Esophagus squamous epithelium (tissue), 5 donors: ENCODE measurements around the gene NRXN3. TPM values are rescaled to one million over a fixed set of nuclear protein-coding genes. Genes with fewer than 3 reads are reported as not detected.

ENCODE experiments used
- DNase-seq: peaks from one replicate; lab custom pipeline; 2025; lab: John Stamatoyannopoulos, UW
- H3K27ac ChIP-seq, 4 donors: fragments of 200-600 bp; sonication (generic); one replicate each; pipeline ENCODE4 v1.5.1; 2016 to 2019; ENCODE audit warnings: mild to moderate bottlenecking in 1 of 4
- H3K27me3 ChIP-seq, 4 donors: fragments of 200-600 bp; sonication (generic); 1 replicate in 3 of 4; 2 replicates in 1 of 4; pipeline versions ENCODE4 v1.5.1 to v1.6.0; 2017 to 2021; ENCODE audit warnings: antibody characterized with exemption in 1 of 4
- H3K36me3 ChIP-seq, 3 donors: fragments of 200-600 bp; sonication (generic); one replicate each; pipeline ENCODE4 v1.5.1; 2016 to 2019
- H3K4me1 ChIP-seq, 3 donors: fragments of 200-600 bp; sonication (generic); one replicate each; pipeline ENCODE4 v1.5.1; 2017 to 2019
- H3K4me3 ChIP-seq, 4 donors: fragments of 200-600 bp; sonication (generic); 1 replicate in 3 of 4; 2 replicates in 1 of 4; pipeline ENCODE4 v1.5.1; 2016 to 2019; ENCODE audit warnings: mild to moderate bottlenecking in 2 of 4, moderate library complexity in 1 of 4
- H3K9me3 ChIP-seq, 3 donors: fragments of 200-600 bp; sonication (generic); one replicate each; pipeline ENCODE4 v1.5.1; 2016 to 2019
- POLR2A ChIP-seq, 4 donors: fragments of 450-650 bp; IDR thresholded peaks; one replicate each; pipeline ENCODE4 v1.6.1; 2017; ENCODE audit warnings: antibody characterized with exemption in 4 of 4, mild to moderate bottlenecking in 4 of 4, moderate library complexity in 3 of 4
- WGBS, 2 donors: methylation state at CpG; one replicate each; pipeline ENCODE4 v1.1.5; 2018; 5-methylcytosine and 5-hydroxymethylcytosine counted together
- intact Hi-C: fragments of 100-400 bp; cut with DNase I; formaldehyde crosslinking; loops from one replicate; pipeline ENCODE4 v1.15.0; 2022
- total RNA-seq, 4 donors: library from RNA; depleted of rRNA; stranded (reverse); fragments of >200 nt; gene quantifications; one replicate each; pipeline ENCODE4 v1.1.0, GENCODE V29; 2016
- TF ChIP-seq, protein P1 (sequence below), 6 experiments: fragments of 450-650 bp in 4 of 6; fragments of 200-600 bp in 2 of 6; sonication (generic) in 2 of 6; IDR thresholded peaks; one replicate each; pipeline ENCODE4 v1.5.1; 2016 to 2019; ENCODE audit warnings: antibody characterized with exemption in 6 of 6, mild to moderate bottlenecking in 4 of 6, moderate library complexity in 4 of 6
- donor health status: DM: yes; HTN: yes; CAD: no.

Gene NRXN3
- total RNA-seq, 4 donors from 2014 or later: 0.30 to 15.8 (median 1.5) TPM

DNA sequence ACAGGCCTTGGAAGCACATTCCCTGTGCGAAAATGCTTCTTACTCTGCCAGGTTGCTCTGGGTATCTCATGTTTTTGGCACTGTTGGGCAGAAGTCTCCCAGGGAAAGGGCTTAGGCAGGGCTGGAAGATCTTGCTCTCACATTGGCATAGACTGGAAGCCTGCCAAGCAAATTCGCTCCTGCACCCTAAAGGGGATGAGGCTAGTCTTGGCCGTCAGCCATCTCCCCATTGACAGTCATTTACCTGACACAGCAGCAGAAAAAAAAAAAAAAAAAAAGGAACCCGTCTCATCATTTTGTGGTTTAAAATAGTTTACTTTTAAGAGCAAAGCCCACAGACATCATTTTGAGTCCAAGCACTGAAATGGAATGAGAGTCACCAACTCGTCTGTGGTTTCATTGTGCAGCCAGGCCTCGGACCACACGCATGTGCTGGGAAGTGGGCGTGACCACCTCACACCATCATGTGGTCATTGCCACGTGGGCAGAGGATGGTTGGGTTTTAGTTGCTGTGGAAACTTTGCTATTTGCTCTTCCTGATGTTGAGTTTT, 84.8 kb downstream of the NRXN3 start:
- DNase-seq: no peak
- no peaks in the 10 kb centered on the region for H3K4me1 ChIP-seq
- no peaks in the 10 kb centered on the region for H3K9me3 ChIP-seq
- no peak for TF ChIP-seq POLR2A (IDR thresholded peaks at IDR 0.05)
- TF ChIP-seq, protein P1, sequence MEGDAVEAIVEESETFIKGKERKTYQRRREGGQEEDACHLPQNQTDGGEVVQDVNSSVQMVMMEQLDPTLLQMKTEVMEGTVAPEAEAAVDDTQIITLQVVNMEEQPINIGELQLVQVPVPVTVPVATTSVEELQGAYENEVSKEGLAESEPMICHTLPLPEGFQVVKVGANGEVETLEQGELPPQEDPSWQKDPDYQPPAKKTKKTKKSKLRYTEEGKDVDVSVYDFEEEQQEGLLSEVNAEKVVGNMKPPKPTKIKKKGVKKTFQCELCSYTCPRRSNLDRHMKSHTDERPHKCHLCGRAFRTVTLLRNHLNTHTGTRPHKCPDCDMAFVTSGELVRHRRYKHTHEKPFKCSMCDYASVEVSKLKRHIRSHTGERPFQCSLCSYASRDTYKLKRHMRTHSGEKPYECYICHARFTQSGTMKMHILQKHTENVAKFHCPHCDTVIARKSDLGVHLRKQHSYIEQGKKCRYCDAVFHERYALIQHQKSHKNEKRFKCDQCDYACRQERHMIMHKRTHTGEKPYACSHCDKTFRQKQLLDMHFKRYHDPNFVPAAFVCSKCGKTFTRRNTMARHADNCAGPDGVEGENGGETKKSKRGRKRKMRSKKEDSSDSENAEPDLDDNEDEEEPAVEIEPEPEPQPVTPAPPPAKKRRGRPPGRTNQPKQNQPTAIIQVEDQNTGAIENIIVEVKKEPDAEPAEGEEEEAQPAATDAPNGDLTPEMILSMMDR (IDR thresholded peaks at IDR 0.05): no peak
- H3K27me3 ChIP-seq: no peaks in the 10 kb centered on the region
- H3K36me3 ChIP-seq: no peaks in the 10 kb centered on the region
- WGBS, 2 donors: 34 to 40% methylated on average over 7 to 9 of the region's 9 CpGs
- H3K4me3 ChIP-seq: no peak overlapping the region
- H3K27ac ChIP-seq: no peak overlapping the region
- intact Hi-C loops: no loop called here

DNA sequence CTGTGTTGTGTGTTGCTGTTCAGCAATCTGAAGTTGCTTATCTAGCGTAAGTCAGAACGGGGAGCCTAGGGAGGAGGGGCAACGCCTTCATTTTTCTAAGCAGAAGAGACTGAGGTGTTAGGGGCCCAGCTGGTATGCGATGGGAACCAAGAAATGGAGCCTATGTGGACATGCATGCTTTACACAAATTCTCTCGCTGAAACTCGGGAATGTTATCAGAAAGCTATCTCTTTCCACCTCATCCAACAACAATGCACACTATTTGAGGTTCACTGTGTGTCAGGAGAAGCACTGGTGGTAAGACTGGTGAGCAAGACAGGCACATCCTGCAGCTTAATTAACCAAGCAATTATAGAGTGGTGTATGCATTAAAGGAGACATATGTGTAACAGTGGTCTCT, 89.7 kb downstream of the NRXN3 start:
- 47 to 52% methylated on average over 4 to 6 of the region's 6 CpGs for WGBS, 2 donors
- no peak for DNase-seq

DNA sequence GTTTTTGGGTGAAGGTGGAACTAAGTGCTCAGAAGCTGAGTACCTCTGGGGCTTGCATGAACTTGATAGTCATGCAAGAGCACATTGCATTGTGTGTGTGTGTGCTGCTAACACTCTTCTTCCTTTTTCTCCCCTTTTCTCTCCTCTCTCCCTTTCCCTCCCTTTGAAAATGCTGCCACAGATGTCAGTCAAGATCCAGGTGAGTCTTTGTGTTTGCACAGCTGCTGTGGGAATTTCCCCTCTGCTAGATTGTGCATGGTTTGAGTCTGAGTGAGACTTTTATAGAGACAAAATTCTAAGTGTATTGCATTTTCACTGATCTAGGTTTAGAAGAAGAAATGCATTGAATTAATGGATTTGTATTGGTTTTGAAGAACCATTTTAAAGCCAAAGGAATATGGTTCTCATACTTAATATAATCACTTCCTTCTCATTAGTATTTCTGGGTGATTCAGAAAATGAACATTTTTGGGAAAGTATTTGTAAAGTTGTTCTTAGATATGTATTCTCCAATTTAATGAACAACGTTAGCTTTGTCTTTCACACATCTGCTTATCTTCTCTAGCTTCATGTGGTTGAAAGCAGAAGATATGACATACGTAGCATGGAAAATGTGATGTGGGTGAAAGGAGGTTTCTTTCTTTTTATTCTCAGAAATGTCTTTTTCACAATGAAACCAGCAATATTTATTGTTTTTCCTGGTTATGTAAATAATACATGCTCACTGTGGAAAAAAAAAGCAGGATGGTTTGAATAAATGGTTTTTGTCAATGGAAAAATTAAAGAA, 108.5 kb downstream of the NRXN3 start:
- intact Hi-C loops: no loop called here
- H3K9me3 ChIP-seq: no peaks in the 10 kb centered on the region
- TF ChIP-seq, protein P1 (IDR thresholded peaks at IDR 0.05): no peak
- TF ChIP-seq POLR2A (IDR thresholded peaks at IDR 0.05): no peak
- H3K36me3 ChIP-seq: no peaks in the 10 kb centered on the region
- 66 to 67% methylated on average over 2 of the region's 2 CpGs for WGBS, 2 donors
- H3K4me1 ChIP-seq: no peaks in the 10 kb centered on the region
- H3K27me3 ChIP-seq: peaks cover 0 to 3% (median 0%) of the 10 kb centered on the region in 4 donors
- H3K27ac ChIP-seq: no peak overlapping the region
- H3K4me3 ChIP-seq: no peak overlapping the region
- DNase-seq: no peak

More for the DNA sequence above, 89.7 kb downstream of the NRXN3 start:
- TF ChIP-seq, protein P1 (IDR thresholded peaks at IDR 0.05): no peak
- TF ChIP-seq POLR2A (IDR thresholded peaks at IDR 0.05): no peak
- H3K4me3 ChIP-seq: no peak overlapping the region
- H3K27me3 ChIP-seq: no peaks in the 10 kb centered on the region
- intact Hi-C loops: no loop called here
- H3K36me3 ChIP-seq: no peaks in the 10 kb centered on the region
- H3K9me3 ChIP-seq: no peaks in the 10 kb centered on the region
- H3K27ac ChIP-seq: no peak overlapping the region
- no peaks in the 10 kb centered on the region for H3K4me1 ChIP-seq

DNA sequence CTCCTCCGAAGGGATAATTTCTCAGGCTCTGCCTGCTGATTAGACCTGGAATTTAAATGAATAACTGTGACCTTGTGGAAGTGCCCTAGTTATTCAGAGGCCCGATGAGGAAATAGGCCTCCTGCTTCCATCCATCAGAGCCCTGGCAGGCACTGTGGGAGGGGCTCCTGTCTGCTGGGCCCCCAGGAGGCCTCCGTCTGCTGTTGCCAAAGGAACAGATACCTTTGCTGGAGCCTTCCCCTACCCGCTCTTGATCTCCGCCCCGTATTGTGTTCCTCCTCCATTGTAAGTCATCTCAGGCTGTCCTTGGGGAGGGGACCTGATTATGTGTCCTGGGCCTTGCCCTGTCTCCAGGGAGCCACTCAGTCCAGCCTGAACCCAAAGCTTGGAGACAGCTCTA, 112.3 kb downstream of the NRXN3 start:
- Histone ChIP-seq H3K27ac (no peak overlapping the region), H3K27me3 (no peaks in the 10 kb centered on the region), H3K9me3 (no peaks in the 10 kb centered on the region), H3K4me3 (no peak overlapping the region), H3K36me3 (no peaks in the 10 kb centered on the region), H3K4me1 (no peaks in the 10 kb centered on the region)
- intact Hi-C loops: no loop called here
- TF ChIP-seq, protein P1 (IDR thresholded peaks at IDR 0.05): no peak
- no peak for TF ChIP-seq POLR2A (IDR thresholded peaks at IDR 0.05)
- WGBS, 2 donors: 45 to 63% methylated on average over 4 of the region's 6 CpGs
- no peak for DNase-seq

DNA sequence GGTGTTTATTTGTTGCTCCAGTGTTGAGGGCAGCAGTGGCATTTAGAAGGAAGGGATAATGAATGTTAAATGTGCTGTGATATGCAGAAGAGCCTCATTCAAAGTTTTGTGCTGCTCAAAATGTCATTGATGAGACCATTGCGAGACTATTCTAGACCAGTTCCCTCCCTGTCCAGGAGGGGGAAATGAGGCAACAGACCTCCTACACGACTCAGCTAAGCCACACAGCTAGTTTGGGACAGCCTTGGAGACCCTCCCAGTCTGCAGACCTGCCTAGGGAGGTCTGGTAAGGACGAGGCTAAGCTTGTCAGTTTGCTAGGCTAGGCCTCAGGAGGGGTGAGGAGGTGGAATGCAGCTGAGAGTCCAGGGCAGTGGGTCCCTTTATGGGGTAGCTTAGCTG, 116.0 kb downstream of the NRXN3 start:
- H3K4me3 ChIP-seq: no peak overlapping the region
- 40 to 80% methylated on average over 1 to 2 of the region's 3 CpGs for WGBS, 2 donors
- no peaks in the 10 kb centered on the region for H3K4me1 ChIP-seq
- H3K36me3 ChIP-seq: no peaks in the 10 kb centered on the region
- DNase-seq: no peak
- H3K27ac ChIP-seq: no peak overlapping the region
- TF ChIP-seq, protein P1 (IDR thresholded peaks at IDR 0.05): no peak
- no peak for TF ChIP-seq POLR2A (IDR thresholded peaks at IDR 0.05)
- H3K27me3 ChIP-seq: no peaks in the 10 kb centered on the region
- H3K9me3 ChIP-seq: no peaks in the 10 kb centered on the region
- intact Hi-C loops: no loop called here
